ENCODE measurements around the gene SUSD3.
A peak's percentile ranks its signal among the peaks of the same experiment; 100 is the strongest.

SUSD3 gene

GRCh38 chr9:93060746-93061259 lies 2.3 kb downstream of the SUSD3 start:
- peak overlapping the region; percentile 24 for H3K27ac ChIP-seq
- TF ChIP-seq, protein P1, sequence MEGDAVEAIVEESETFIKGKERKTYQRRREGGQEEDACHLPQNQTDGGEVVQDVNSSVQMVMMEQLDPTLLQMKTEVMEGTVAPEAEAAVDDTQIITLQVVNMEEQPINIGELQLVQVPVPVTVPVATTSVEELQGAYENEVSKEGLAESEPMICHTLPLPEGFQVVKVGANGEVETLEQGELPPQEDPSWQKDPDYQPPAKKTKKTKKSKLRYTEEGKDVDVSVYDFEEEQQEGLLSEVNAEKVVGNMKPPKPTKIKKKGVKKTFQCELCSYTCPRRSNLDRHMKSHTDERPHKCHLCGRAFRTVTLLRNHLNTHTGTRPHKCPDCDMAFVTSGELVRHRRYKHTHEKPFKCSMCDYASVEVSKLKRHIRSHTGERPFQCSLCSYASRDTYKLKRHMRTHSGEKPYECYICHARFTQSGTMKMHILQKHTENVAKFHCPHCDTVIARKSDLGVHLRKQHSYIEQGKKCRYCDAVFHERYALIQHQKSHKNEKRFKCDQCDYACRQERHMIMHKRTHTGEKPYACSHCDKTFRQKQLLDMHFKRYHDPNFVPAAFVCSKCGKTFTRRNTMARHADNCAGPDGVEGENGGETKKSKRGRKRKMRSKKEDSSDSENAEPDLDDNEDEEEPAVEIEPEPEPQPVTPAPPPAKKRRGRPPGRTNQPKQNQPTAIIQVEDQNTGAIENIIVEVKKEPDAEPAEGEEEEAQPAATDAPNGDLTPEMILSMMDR (conservative IDR thresholded peaks at IDR 0.05) = no peak
- TF ChIP-seq ZFX (IDR thresholded peaks at IDR 0.05) = no peak

GRCh38 chr9:93061260-93061751 lies 2.8 kb downstream of the SUSD3 start:
- no peak for TF ChIP-seq ZFX (IDR thresholded peaks at IDR 0.05)
- TF ChIP-seq, protein P1 (conservative IDR thresholded peaks at IDR 0.05) = no peak
- H3K27ac ChIP-seq = peak overlapping the region; percentile 24

DNA sequence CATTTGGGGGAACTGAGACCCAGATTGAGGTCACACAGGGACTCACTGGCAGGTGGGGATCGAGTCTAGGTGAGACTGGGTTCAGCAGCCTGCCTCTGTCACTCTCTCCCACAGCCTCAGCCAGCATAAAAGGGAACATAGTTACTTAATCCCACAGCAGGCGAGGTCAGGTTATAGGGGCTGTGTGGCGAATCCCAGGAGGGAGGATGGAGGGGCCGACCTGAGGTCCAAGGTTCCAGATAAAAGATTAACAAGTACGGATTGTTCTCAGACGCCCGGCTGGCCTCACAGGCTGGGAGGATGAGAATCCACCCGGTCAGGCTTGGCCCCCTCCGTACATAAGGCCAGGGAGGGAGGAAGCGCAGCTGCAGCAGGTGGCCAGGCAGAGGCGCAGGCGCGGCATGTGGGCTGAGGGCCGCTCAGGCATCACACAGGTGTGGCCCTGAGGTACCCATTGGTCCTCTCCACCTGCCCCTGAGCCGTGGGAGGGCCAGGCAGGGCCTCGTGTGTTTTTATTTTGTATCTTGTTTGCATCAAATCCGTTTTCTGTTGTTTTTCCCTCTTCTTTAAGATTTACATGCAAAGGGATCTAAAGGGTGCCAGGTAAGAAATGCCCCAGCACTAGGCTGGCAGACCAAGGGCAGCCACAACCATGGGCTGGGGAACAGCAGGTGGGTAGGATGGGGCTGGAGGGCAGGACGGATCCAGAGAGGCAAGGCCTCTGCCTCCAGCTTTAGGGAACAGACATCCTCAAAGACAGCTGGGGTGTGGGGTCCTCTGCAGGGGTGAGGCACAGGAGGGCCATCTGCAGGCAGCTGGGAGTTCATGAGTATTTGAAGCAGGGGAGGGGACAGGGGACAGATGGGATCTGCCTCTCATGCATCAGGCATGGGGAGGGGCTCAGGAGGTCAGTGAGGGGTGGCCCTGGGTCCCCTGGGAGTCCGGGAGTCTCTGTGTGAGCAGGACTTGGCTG lies 3.6 kb downstream of the SUSD3 start:
- H3K27ac ChIP-seq = peak overlapping the region; percentile 24
- TF ChIP-seq, protein P1 (conservative IDR thresholded peaks at IDR 0.05) = no peak
- TF ChIP-seq ZFX (IDR thresholded peaks at IDR 0.05) = no peak

DNA sequence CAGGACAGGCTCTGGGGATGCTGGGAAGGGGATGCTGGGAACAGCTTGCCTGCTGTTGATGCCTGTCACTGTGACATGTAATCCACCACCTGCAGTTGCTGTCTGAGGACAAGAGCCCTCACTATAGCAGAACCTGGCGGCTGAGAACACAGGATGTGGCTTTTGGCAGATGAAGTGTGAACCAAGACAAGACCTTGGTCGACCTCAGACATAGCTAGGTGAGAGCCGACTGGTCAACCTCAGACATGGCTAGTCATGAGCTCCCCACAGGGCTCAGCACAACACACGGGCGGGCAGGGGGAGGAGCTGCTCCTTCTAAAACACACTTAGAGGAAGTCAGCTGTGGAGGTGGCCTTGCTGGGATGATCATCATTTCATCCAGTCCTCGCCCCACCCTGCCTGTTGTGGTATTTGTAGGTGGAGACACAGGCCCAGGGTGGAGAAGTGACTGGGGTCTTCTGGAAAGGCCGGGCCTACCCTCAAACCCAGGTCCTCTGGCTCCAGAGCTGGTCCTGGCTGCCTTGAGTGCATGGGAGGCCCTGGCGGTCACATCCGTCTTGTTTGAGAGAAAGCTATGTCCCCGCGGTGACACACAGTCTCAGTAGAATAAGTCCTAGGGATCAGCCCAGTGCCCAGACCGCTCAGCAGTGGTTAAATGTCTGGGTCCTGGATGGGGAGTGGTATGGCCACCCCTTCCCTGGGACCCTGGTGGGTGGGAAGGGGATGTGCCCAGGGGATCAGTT lies 6.1 kb downstream of the SUSD3 start:
- H3K27ac ChIP-seq = no peak overlapping the region
- TF ChIP-seq, protein P1 (conservative IDR thresholded peaks at IDR 0.05) = no peak
- no peak for TF ChIP-seq ZFX (IDR thresholded peaks at IDR 0.05)

GRCh38 chr9:93065135-93065720 lies 6.7 kb downstream of the SUSD3 start:
- no peak for TF ChIP-seq ZFX (IDR thresholded peaks at IDR 0.05)
- TF ChIP-seq, protein P1 (conservative IDR thresholded peaks at IDR 0.05) = no peak

DNA sequence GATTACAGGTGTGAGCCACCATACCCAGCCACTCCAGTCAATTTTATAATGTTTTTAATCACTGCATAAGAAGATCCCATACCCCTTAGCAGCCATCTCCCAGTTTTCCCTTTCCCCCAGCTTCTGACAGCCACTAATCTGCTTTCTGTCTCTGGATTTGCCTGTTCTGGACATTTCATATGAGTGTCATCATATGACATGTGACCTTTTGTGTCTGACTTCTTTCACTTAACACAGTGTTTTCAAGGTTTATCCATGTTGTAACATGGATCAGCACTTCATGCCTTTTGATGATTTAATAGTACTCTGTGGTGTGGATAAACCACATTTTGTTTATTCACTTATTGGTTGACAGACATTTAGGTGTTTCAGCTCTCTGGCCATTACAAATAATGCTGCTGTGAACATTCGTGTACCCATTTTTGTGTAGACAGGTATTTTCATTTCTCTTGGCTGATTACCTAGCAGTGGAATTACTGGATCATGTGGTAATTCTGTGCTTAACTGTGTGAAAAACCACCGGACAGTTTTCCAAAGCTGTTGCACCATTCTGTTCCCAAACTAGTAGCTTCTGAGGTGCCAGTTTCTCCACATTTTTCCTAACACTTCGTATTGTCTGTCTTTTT lies 8.6 kb downstream of the SUSD3 start:
- no peak overlapping the region for H3K27ac ChIP-seq
- TF ChIP-seq ZFX (IDR thresholded peaks at IDR 0.05) = no peak
- TF ChIP-seq, protein P1 (conservative IDR thresholded peaks at IDR 0.05) = no peak

More at GRCh38 chr9:93065135-93065720, 6.7 kb downstream of the SUSD3 start:
- H3K27ac ChIP-seq = no peak overlapping the region
